GM10248 (cell line): Measurements from ENCODE around the gene AP3S2.

Experiments
- CTCF ChIA-PET: fragments of 300-600 bp; sonication (Branson Sonifier 250); formaldehyde crosslinking; extraction: SDS; loops from one replicate; lab custom pipeline; 2021; ENCODE audit warnings: antibody characterized with exemption; lab: Yijun Ruan, JAX
- POLR2A ChIA-PET: fragments of 350-650 bp; sonication (Branson Sonifier 250); formaldehyde crosslinking; extraction: SDS; loops from one replicate; lab custom pipeline; 2020; ENCODE audit warnings: antibody characterized with exemption; lab: Yijun Ruan, JAX
- DNase-seq: peaks from one replicate; pipeline ENCODE4 v3.0.0; 2012; ENCODE audit errors: extremely low spot score
- CTCF ChIP-seq: IDR thresholded peaks from 2 replicates; pipeline ENCODE4 v1.5.1; 2012; ENCODE audit warnings: mild to moderate bottlenecking, low read depth; ENCODE audit errors: extremely low read depth, missing control alignments, control extremely low read depth

The AP3S2 gene

GRCh38 chr15:89904519-89904918, 10.7 kb upstream of the AP3S2 start:
- CTCF ChIA-PET: interaction anchor here (0.8 to 1.6 kb wide), 2 partner anchors 17 to 167 kb away, joined by 3 to 5 read pairs; no protein-coding TSS in a partner anchor
- TF ChIP-seq CTCF: no peak
- POLR2A ChIA-PET: no interaction called here
- no peak for DNase-seq

- CTCF ChIA-PET: no interaction called here
- no peak for DNase-seq
- POLR2A ChIA-PET: no interaction called here
- no peak for TF ChIP-seq CTCF
Observed at GRCh38 chr15:89903858-89904130, 10.0 kb upstream of the AP3S2 start.

- CTCF ChIA-PET: interaction anchor here (5.4 kb wide), 1 partner anchor 184 kb away, joined by 42 read pairs; no protein-coding TSS in a partner anchor
- no peak for TF ChIP-seq CTCF
- POLR2A ChIA-PET: no interaction called here
- DNase-seq: no peak
Observed at GRCh38 chr15:89903015-89903857, 9.4 kb upstream of the AP3S2 start.

- CTCF ChIA-PET: interaction anchor here (0.6 to 5.4 kb wide), 3 partner anchors 10 to 187 kb away, joined by 3 to 42 read pairs (median 6); no protein-coding TSS in a partner anchor
- POLR2A ChIA-PET: no interaction called here
- DNase-seq: no peak
- TF ChIP-seq CTCF: no peak
Observed at GRCh38 chr15:89900849-89901248, 7.1 kb upstream of the AP3S2 start.

GRCh38 chr15:89899951-89900567, 6.3 kb upstream of the AP3S2 start:
- no peak for DNase-seq
- POLR2A ChIA-PET: no interaction called here
- CTCF ChIA-PET: interaction anchor here (0.7 to 5.4 kb wide), 11 partner anchors 11 to 199 kb away, joined by 3 to 42 read pairs (median 5); no protein-coding TSS in a partner anchor
- no peak for TF ChIP-seq CTCF

GRCh38 chr15:89899295-89899945, 5.6 kb upstream of the AP3S2 start:
- CTCF ChIA-PET: interaction anchor here (0.7 to 5.4 kb wide), 13 partner anchors 12 to 200 kb away, joined by 3 to 42 read pairs (median 5); no protein-coding TSS in a partner anchor
- no peak for TF ChIP-seq CTCF
- DNase-seq: no peak
- POLR2A ChIA-PET: no interaction called here
